GM13976 (cell line): ENCODE measurements around the gene AGMO.

Source experiments
- DNase-seq: peaks from one replicate; pipeline ENCODE4 v3.0.0; 2012; ENCODE audit warnings: low spot score
- CTCF ChIP-seq: IDR thresholded peaks from 2 replicates; pipeline ENCODE4 v1.5.1; 2012; ENCODE audit warnings: borderline replicate concordance, mild to moderate bottlenecking; ENCODE audit not compliant: insufficient read depth; ENCODE audit errors: extremely low read depth, missing control alignments, control extremely low read depth
- in situ Hi-C: fragments of 300-500 bp; cut with MboI; formaldehyde crosslinking; loops from one replicate; pipeline ENCODE4 v1.12.0; 2022; ENCODE audit warnings: low sequenced_read_pairs, mixed read lengths, inconsistent platforms; ENCODE audit not compliant: unreplicated experiment

Gene AGMO

GRCh38 chr7:15567652-15568051 lies 5.8 kb upstream of the AGMO start:
- TF ChIP-seq CTCF: no peak
- in situ Hi-C loops: no loop called here
- DNase-seq: no peak

GRCh38 chr7:15567036-15567435 lies 5.2 kb upstream of the AGMO start:
- TF ChIP-seq CTCF: no peak
- in situ Hi-C loops: no loop called here
- DNase-seq: no peak

- TF ChIP-seq CTCF: no peak
- in situ Hi-C loops: no loop called here
- DNase-seq: no peak
Observed at GRCh38 chr7:15566476-15566875, 4.7 kb upstream of the AGMO start.

GRCh38 chr7:15560968-15561367 lies 847 bp downstream of the AGMO start:
- no peak for TF ChIP-seq CTCF
- DNase-seq: no peak
- in situ Hi-C loops: no loop called here

- DNase-seq: no peak
- no peak for TF ChIP-seq CTCF
- in situ Hi-C loops: no loop called here
Observed at GRCh38 chr7:15559416-15559928, 2.3 kb downstream of the AGMO start.

GRCh38 chr7:15558756-15559155 lies 3.1 kb downstream of the AGMO start:
- TF ChIP-seq CTCF: no peak
- in situ Hi-C loops: no loop called here
- DNase-seq: no peak

- no peak for DNase-seq
Observed at GRCh38 chr7:15557686-15558085, 4.1 kb downstream of the AGMO start.

More at GRCh38 chr7:15557686-15558085, 4.1 kb downstream of the AGMO start:
- in situ Hi-C loops: no loop called here
- no peak for TF ChIP-seq CTCF
